ENCODE measurements around the gene CCDC18. TPM values are rescaled to one million over a fixed set of nuclear protein-coding genes. Genes with fewer than 3 reads are reported as not detected.

CCDC18 gene
- total and polyA plus RNA-seq, 4 donors, result 2.7 to 8.5 (median 7.2) TPM

- peaks cover 0 to 14% (median 3%) of the 10 kb centered on the region in 4 donors for H3K4me1 ChIP-seq (ENCODE audit: control insufficient read depth in 4 of 4, insufficient read depth in 4 of 4, low read length in 3 of 4)
- no peaks in the 10 kb centered on the region for H3K9me3 ChIP-seq (ENCODE audit: control insufficient read depth in 4 of 4, low read length in 3 of 4)
- TF ChIP-seq MAX (IDR thresholded peaks at IDR 0.05) (no peak), FOXA1 (IDR thresholded peaks at IDR 0.05) (no peak), HNF4A (conservative IDR thresholded peaks at IDR 0.05) (no peak), EGR1 (IDR thresholded peaks at IDR 0.05; ENCODE audit: low read depth in 2 of 2) (no peak), GABPA (IDR thresholded peaks at IDR 0.05 in 1 of 2, conservative IDR thresholded peaks at IDR 0.05 in 1 of 2) (no peak), FOXA2 (IDR thresholded peaks at IDR 0.05) (no peak), SP1 (IDR thresholded peaks at IDR 0.05) (no peak), TAF1 (conservative IDR thresholded peaks at IDR 0.05) (no peak), CTCF (IDR thresholded peaks at IDR 0.05; ENCODE audit: low read depth, low read length, missing input control) (no peak), REST (IDR thresholded peaks at IDR 0.05) (no peak), YY1 (IDR thresholded peaks at IDR 0.05) (no peak)
- TF ChIP-seq, protein P1, sequence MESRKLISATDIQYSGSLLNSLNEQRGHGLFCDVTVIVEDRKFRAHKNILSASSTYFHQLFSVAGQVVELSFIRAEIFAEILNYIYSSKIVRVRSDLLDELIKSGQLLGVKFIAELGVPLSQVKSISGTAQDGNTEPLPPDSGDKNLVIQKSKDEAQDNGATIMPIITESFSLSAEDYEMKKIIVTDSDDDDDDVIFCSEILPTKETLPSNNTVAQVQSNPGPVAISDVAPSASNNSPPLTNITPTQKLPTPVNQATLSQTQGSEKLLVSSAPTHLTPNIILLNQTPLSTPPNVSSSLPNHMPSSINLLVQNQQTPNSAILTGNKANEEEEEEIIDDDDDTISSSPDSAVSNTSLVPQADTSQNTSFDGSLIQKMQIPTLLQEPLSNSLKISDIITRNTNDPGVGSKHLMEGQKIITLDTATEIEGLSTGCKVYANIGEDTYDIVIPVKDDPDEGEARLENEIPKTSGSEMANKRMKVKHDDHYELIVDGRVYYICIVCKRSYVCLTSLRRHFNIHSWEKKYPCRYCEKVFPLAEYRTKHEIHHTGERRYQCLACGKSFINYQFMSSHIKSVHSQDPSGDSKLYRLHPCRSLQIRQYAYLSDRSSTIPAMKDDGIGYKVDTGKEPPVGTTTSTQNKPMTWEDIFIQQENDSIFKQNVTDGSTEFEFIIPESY (IDR thresholded peaks at IDR 0.05), result no peak
- H3K27me3 ChIP-seq (ENCODE audit: control insufficient read depth in 4 of 4, insufficient read depth in 4 of 4, low read length in 3 of 4), result no peaks in the 10 kb centered on the region
- WGBS, result 96% methylated on average over 1 of the region's 1 CpG
- no peak for DNase-seq (ENCODE audit: low spot score)
- H3K9ac ChIP-seq (ENCODE audit: low read depth in 1 of 2, low read length in 2 of 2), result no peak overlapping the region
- H3K36me3 ChIP-seq (ENCODE audit: control insufficient read depth in 4 of 4, insufficient read depth in 3 of 4, low read depth in 1 of 4, low read length in 3 of 4), result peaks cover 2 to 17% (median 5%) of the 10 kb centered on the region in 4 donors
- H3K4me3 ChIP-seq (ENCODE audit: low read depth in 1 of 3, low read length in 3 of 3), result no peak overlapping the region
- H3K27ac ChIP-seq (ENCODE audit: low read depth in 1 of 2, low read length in 2 of 2), result no peak overlapping the region
These were observed 40.4 kb upstream of the CCDC18 start for GRCh38 chr1:93140106-93140505.

GRCh38 chr1:93142161-93142560 is 38.4 kb upstream of the CCDC18 start:
- H3K9ac ChIP-seq (ENCODE audit: low read depth in 1 of 2, low read length in 2 of 2), result no peak overlapping the region
- no peak overlapping the region for H3K27ac ChIP-seq (ENCODE audit: low read depth in 1 of 2, low read length in 2 of 2)
- peaks cover 0 to 14% (median 3%) of the 10 kb centered on the region in 4 donors for H3K4me1 ChIP-seq (ENCODE audit: control insufficient read depth in 4 of 4, insufficient read depth in 4 of 4, low read length in 3 of 4)
- WGBS, result 92% methylated on average over 2 of the region's 2 CpGs
- H3K36me3 ChIP-seq (ENCODE audit: control insufficient read depth in 4 of 4, insufficient read depth in 3 of 4, low read depth in 1 of 4, low read length in 3 of 4), result no peaks in the 10 kb centered on the region
- DNase-seq (ENCODE audit: low spot score), result no peak
- no peak overlapping the region for H3K4me3 ChIP-seq (ENCODE audit: low read depth in 1 of 3, low read length in 3 of 3)
- H3K9me3 ChIP-seq (ENCODE audit: control insufficient read depth in 4 of 4, low read length in 3 of 4), result no peaks in the 10 kb centered on the region
- H3K27me3 ChIP-seq (ENCODE audit: control insufficient read depth in 4 of 4, insufficient read depth in 4 of 4, low read length in 3 of 4), result no peaks in the 10 kb centered on the region
- TF ChIP-seq YY1 (IDR thresholded peaks at IDR 0.05) (no peak), FOXA2 (IDR thresholded peaks at IDR 0.05) (no peak), NR2F2 (IDR thresholded peaks at IDR 0.05) (no peak), HNF4G (IDR thresholded peaks at IDR 0.05) (no peak), REST (IDR thresholded peaks at IDR 0.05) (no peak), JUND (IDR thresholded peaks at IDR 0.05) (no peak), SP1 (IDR thresholded peaks at IDR 0.05) (no peak), MAX (IDR thresholded peaks at IDR 0.05) (no peak), RXRA (IDR thresholded peaks at IDR 0.05) (no peak), EGR1 (IDR thresholded peaks at IDR 0.05; ENCODE audit: low read depth in 2 of 2) (no peak), FOXA1 (IDR thresholded peaks at IDR 0.05) (no peak), TAF1 (conservative IDR thresholded peaks at IDR 0.05) (no peak), HNF4A (conservative IDR thresholded peaks at IDR 0.05) (no peak)
- TF ChIP-seq, protein P2, sequence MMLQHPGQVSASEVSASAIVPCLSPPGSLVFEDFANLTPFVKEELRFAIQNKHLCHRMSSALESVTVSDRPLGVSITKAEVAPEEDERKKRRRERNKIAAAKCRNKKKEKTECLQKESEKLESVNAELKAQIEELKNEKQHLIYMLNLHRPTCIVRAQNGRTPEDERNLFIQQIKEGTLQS (IDR thresholded peaks at IDR 0.05), result no peak
- TF ChIP-seq, protein P1 (IDR thresholded peaks at IDR 0.05), result no peak
